NT2/D1 (cell line): ENCODE data around the gene RNU6-1.

Source experiments
- SUZ12 ChIP-seq: IDR thresholded peaks from 2 replicates; pipeline ENCODE4 v1.6.1; 2011; ENCODE audit not compliant: insufficient read length, insufficient read depth; ENCODE audit errors: extremely low read depth
- YY1 ChIP-seq: IDR thresholded peaks from 2 replicates; pipeline ENCODE4 v1.6.1; 2011; ENCODE audit not compliant: insufficient read length, insufficient read depth
- ZNF274 ChIP-seq: IDR thresholded peaks from 2 replicates; pipeline ENCODE4 v1.6.1; 2011; ENCODE audit warnings: mild to moderate bottlenecking, low read depth, low read length

GRCh38 chr15:67820122-67820991 is 19.5 kb downstream of the RNU6-1 start:
- TF ChIP-seq YY1, result no peak
- TF ChIP-seq SUZ12, result no peak
- no peak for TF ChIP-seq ZNF274
